ENCODE data around the gene UBE2F. TPM values are rescaled to one million over a fixed set of nuclear protein-coding genes. Genes with fewer than 3 reads are reported as not detected.

UBE2F gene
- total and polyA plus RNA-seq, 3 experiments from 2014 or later, result 65.8 to 70.7 (median 68.8) TPM

Other genes starting within 250 kb of the UBE2F start
- gene RBM44, start 168.2 kb upstream of the UBE2F start, total RNA-seq, result under 1 TPM; 0.33 to 0.63 TPM
- gene RBM44, start 168.2 kb upstream of the UBE2F start, polyA plus RNA-seq, result 0.07 TPM
- under 1 TPM; 0.60 to 0.63 TPM for gene RAMP1, start 107.4 kb upstream of the UBE2F start, total RNA-seq
- gene RAMP1, start 107.4 kb upstream of the UBE2F start, polyA plus RNA-seq, result 0.59 TPM
- 10 to 100 TPM; 64.8 to 70.5 TPM for gene SCLY, start 94.0 kb downstream of the UBE2F start, total RNA-seq
- gene SCLY, start 94.0 kb downstream of the UBE2F start, polyA plus RNA-seq, result 16.1 TPM
- gene ESPNL, start 133.3 kb downstream of the UBE2F start, total RNA-seq, result not detected
- not detected for gene ESPNL, start 133.3 kb downstream of the UBE2F start, polyA plus RNA-seq
- not detected for gene KLHL30, start 171.7 kb downstream of the UBE2F start, total RNA-seq
- gene KLHL30, start 171.7 kb downstream of the UBE2F start, polyA plus RNA-seq, result not detected
- under 1 TPM in 1 of 2 experiments, not detected in 1; 0.24 TPM for gene ERFE, start 192.0 kb downstream of the UBE2F start, total RNA-seq
- not detected for gene ERFE, start 192.0 kb downstream of the UBE2F start, polyA plus RNA-seq
- 10 to 100 TPM; 61.9 to 66.2 TPM for gene ILKAP, start 236.7 kb downstream of the UBE2F start, total RNA-seq
- 39.7 TPM for gene ILKAP, start 236.7 kb downstream of the UBE2F start, polyA plus RNA-seq